HEK293 (cell line): ENCODE data around the gene ARAP1.

Experiments
- CTCF ChIA-PET: fragments of 350-600 bp; formaldehyde crosslinking; extraction: SDS; loops from one replicate; lab custom pipeline; 2021; ENCODE audit warnings: antibody characterized with exemption; lab: Yijun Ruan, JAX
- POLR2A ChIA-PET: fragments of 300-600 bp; formaldehyde crosslinking; extraction: SDS; loops from one replicate; lab custom pipeline; 2020; ENCODE audit warnings: antibody characterized with exemption, inconsistent platforms; lab: Yijun Ruan, JAX
- H3K27ac ChIP-seq: fragments of 200-500 bp; sonication (Bioruptor generic); 2 replicates; pipeline ENCODE4 v1.5.1; 2014; ENCODE audit warnings: low read depth, low read length, control low read depth, inconsistent platforms; ENCODE audit errors: extremely low read depth
- H3K36me3 ChIP-seq, 2 experiments: fragments of 200-500 bp in 1 of 2; sonication (Bioruptor generic) in 1 of 2; 1 replicate in 1 of 2; 2 replicates in 1 of 2; pipeline ENCODE4 v1.5.1; 2014 to 2017; ENCODE audit warnings: inconsistent platforms in 2 of 2, low read length in 2 of 2; ENCODE audit not compliant: control insufficient read depth in 2 of 2, insufficient read depth in 1 of 2
- H3K4me1 ChIP-seq: fragments of 200-500 bp; sonication (Bioruptor generic); 2 replicates; pipeline ENCODE4 v1.5.1; 2014; ENCODE audit warnings: mild to moderate bottlenecking, low read length, inconsistent platforms; ENCODE audit not compliant: control insufficient read depth, insufficient read depth
- H3K4me3 ChIP-seq: 2 replicates; pipeline ENCODE4 v1.5.1; 2011; ENCODE audit warnings: low read depth, mild to moderate bottlenecking, control low read depth, low read length, moderate library complexity
- H3K9me3 ChIP-seq: fragments of 200-500 bp; sonication (Bioruptor generic); 2 replicates; pipeline ENCODE4 v1.5.1; 2014; ENCODE audit warnings: low read depth, low read length, inconsistent platforms; ENCODE audit not compliant: control insufficient read depth, insufficient read depth
- BCL6B ChIP-seq: fragments of 450-650 bp; formaldehyde crosslinking; IDR thresholded peaks from 2 replicates; pipeline ENCODE4 v1.5.1; 2017; ENCODE audit warnings: missing biosample characterization, missing genetic modification characterization
- ZBTB11 ChIP-seq: fragments of 450-650 bp; formaldehyde crosslinking; conservative IDR thresholded peaks from 2 replicates; pipeline ENCODE4 v1.5.1; 2016; ENCODE audit warnings: low read depth, missing biosample characterization, missing genetic modification characterization
- ZNF214 ChIP-seq: fragments of 450-650 bp; formaldehyde crosslinking; IDR thresholded peaks from 2 replicates; pipeline ENCODE4 v1.5.1; 2017; ENCODE audit warnings: missing biosample characterization, mild to moderate bottlenecking, missing genetic modification characterization, borderline replicate concordance
- ZNF239 ChIP-seq: fragments of 450-650 bp; formaldehyde crosslinking; IDR thresholded peaks from 2 replicates; pipeline ENCODE4 v1.5.1; 2016; ENCODE audit warnings: missing biosample characterization, missing genetic modification characterization
- ZNF280D ChIP-seq: fragments of 450-650 bp; formaldehyde crosslinking; IDR thresholded peaks from 2 replicates; pipeline ENCODE4 v1.5.1; 2016; ENCODE audit warnings: missing biosample characterization, missing genetic modification characterization
- ZNF521 ChIP-seq: fragments of 450-650 bp; formaldehyde crosslinking; IDR thresholded peaks from 2 replicates; pipeline ENCODE4 v1.5.1; 2017; ENCODE audit warnings: missing biosample characterization, mild to moderate bottlenecking, missing genetic modification characterization
- ZNF529 ChIP-seq: fragments of 450-650 bp; formaldehyde crosslinking; IDR thresholded peaks from 2 replicates; pipeline ENCODE4 v1.5.1; 2017; ENCODE audit warnings: missing genetic modification characterization, missing biosample characterization; ENCODE audit not compliant: insufficient replicate concordance
- ZNF596 ChIP-seq: fragments of 450-650 bp; IDR thresholded peaks from 2 replicates; pipeline ENCODE4 v1.5.0; 2018; ENCODE audit warnings: missing biosample characterization, mild to moderate bottlenecking, missing genetic modification characterization, moderate library complexity
- ZNF768 ChIP-seq: fragments of 450-650 bp; formaldehyde crosslinking; IDR thresholded peaks from 2 replicates; pipeline ENCODE4 v1.5.1; 2018; ENCODE audit warnings: missing biosample characterization, mild to moderate bottlenecking, missing genetic modification characterization
- TF ChIP-seq, protein P1 (sequence below): fragments of 450-650 bp; formaldehyde crosslinking; IDR thresholded peaks from 2 replicates; pipeline ENCODE4 v1.5.1; 2016; ENCODE audit warnings: missing biosample characterization, missing genetic modification characterization
- TF ChIP-seq, protein P2 (sequence below): fragments of 450-650 bp; formaldehyde crosslinking; IDR thresholded peaks from 2 replicates; pipeline ENCODE4 v1.5.0; 2017; ENCODE audit warnings: missing biosample characterization, missing genetic modification characterization, borderline replicate concordance

ARAP1 gene

GRCh38 chr11:72726266-72727220 is 25.7 kb downstream of the ARAP1 start (continued):
- TF ChIP-seq, protein P1, sequence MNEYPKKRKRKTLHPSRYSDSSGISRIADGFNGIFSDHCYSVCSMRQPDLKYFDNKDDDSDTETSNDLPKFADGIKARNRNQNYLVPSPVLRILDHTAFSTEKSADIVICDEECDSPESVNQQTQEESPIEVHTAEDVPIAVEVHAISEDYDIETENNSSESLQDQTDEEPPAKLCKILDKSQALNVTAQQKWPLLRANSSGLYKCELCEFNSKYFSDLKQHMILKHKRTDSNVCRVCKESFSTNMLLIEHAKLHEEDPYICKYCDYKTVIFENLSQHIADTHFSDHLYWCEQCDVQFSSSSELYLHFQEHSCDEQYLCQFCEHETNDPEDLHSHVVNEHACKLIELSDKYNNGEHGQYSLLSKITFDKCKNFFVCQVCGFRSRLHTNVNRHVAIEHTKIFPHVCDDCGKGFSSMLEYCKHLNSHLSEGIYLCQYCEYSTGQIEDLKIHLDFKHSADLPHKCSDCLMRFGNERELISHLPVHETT (tag by site-specific recombination): no peak
- no peak for TF ChIP-seq ZNF529

GRCh38 chr11:72725724-72726028 is 26.5 kb downstream of the ARAP1 start:
- peaks cover 4% of the 10 kb centered on the region; the same call in 1 of the 2 replicates for H3K4me1 ChIP-seq
- POLR2A ChIA-PET: interaction anchor here (0.6 to 1.1 kb wide), 5 partner anchors 57 to 227 kb away, joined by 3 to 12 read pairs (median 5); partner anchors contain the start of gene STARD10
- H3K4me3 ChIP-seq: no peak overlapping the region
- H3K27ac ChIP-seq: no peak overlapping the region
- peaks cover 0 to 20% of the 10 kb centered on the region in 2 experiments; a peak in 1 of 3 replicates for H3K36me3 ChIP-seq
- CTCF ChIA-PET: interaction anchor here (0.5 to 5.9 kb wide), 37 partner anchors 10 to 1335 kb away, joined by 3 to 57 read pairs (median 4); partner anchors contain the start of genes ATG16L2 and STARD10
- H3K9me3 ChIP-seq: no peaks in the 10 kb centered on the region
- TF ChIP-seq ZNF596 (tag by site-specific recombination) (no peak), ZNF521 (tag by site-specific recombination) (no peak), ZNF239 (no peak), ZNF280D (tag by site-specific recombination) (no peak), ZBTB11 (no peak), ZNF214 (tag by site-specific recombination) (no peak), ZNF768 (tag by site-specific recombination) (no peak), BCL6B (tag by site-specific recombination) (no peak)
- TF ChIP-seq, protein P2, sequence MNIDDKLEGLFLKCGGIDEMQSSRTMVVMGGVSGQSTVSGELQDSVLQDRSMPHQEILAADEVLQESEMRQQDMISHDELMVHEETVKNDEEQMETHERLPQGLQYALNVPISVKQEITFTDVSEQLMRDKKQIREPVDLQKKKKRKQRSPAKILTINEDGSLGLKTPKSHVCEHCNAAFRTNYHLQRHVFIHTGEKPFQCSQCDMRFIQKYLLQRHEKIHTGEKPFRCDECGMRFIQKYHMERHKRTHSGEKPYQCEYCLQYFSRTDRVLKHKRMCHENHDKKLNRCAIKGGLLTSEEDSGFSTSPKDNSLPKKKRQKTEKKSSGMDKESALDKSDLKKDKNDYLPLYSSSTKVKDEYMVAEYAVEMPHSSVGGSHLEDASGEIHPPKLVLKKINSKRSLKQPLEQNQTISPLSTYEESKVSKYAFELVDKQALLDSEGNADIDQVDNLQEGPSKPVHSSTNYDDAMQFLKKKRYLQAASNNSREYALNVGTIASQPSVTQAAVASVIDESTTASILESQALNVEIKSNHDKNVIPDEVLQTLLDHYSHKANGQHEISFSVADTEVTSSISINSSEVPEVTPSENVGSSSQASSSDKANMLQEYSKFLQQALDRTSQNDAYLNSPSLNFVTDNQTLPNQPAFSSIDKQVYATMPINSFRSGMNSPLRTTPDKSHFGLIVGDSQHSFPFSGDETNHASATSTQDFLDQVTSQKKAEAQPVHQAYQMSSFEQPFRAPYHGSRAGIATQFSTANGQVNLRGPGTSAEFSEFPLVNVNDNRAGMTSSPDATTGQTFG (tag by site-specific recombination): no peak
